SKM-1 (cell line): ENCODE results near the gene CSF2RB.
"Not testable (repeated sequence)": the region's sequence is repeated elsewhere in the genome, so short reads cannot be mapped to it uniquely, and the experiment has no call there.

Experiments
- DNase-seq: peaks from one replicate; lab custom pipeline; 2025; ENCODE audit not compliant: unreplicated experiment; lab: John Stamatoyannopoulos, UW

Gene CSF2RB

DNA sequence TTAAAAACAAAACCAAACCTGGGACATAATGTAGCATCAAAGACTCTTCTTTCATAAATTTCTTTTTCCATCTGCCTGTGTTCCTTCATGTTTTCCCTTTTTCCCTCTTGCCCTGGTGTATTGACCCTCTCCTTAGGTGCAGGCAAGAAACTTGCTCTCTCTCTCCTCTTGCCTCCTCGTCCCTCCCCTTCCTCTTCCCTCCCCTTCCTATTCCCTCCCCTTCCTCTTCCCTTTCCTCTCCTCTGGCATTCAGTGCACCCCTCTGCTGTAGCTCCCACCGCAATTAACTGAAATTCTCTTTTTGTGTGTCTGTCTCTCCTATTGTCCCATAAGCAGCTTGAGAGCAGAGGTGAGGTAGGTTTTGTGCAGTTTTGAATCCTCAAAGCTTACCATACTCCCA is 49.9 kb downstream of the CSF2RB start:
- no peak for DNase-seq

DNA sequence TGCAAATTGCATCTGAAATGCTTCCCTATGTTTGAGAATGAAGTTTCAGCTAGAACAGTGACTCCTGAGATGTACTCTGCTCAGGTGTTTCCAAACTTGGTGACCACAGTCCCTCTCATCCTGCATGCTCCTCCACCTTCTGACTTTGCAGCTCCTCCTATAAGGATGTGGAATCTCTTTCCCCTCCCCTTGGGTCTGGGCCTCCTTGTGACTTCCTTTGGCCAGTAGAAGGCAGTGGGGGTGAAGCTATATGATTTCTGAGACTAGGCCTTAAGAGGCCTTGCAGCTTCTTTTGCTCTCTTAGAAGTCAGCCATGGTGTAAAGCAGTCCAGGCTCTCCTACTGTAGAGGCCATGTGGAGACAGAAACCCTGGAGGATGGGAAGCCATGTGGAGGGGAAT is 50.7 kb downstream of the CSF2RB start:
- no peak for DNase-seq

DNA sequence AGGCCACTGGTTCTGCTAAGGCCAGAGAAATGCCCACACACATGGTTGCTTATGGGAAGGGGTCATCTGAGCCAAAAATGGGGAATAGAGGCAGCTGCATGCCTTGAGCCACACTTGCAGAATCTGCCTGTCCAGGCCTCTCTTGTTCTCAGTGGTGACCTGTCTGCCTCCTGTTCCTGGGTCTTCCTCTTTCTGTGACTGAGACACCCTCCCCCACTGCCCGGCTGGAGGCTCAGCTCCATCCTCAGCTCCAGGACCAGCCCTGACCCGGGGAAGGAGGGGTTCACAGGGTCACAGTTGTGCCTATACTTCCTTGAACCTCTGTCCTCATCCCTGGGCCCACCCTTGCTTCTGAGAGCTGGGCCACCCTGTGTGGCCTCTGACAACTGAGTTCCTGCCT is 52.3 kb downstream of the CSF2RB start:
- peak; percentile 56 for DNase-seq

DNA sequence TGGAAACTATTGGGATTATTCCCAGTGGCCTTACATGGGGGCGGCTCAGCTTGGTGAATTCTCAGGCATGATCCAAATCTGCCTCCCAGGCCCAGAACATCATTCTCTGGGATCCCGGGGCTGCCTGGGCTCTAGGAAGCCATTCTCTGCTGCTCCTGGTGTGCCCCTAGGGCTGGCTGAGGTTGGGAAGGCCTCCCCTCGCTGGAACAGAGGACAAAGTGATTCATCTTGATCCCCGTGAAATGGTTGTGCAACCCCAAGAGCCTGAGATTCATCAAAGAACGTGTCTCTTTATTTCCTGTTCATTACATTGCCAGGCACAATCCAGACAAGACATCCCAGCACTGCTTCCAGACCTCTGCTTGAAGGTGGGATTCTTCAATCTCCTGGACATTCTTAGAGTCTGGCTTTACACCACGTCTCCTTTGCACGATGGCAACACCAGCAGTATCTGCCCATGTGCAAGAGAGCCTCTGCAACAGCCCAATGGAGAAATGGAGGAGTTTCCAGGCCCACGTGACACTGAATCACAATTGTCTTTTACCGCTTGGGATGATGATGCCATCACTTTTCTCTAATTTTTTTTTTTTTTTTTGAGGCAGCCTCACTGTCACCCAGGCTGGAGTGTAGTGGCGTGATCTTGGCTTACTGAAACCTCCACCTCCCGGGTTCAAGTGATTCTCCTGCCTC is 53.6 kb downstream of the CSF2RB start:
- DNase-seq: no peak

DNA sequence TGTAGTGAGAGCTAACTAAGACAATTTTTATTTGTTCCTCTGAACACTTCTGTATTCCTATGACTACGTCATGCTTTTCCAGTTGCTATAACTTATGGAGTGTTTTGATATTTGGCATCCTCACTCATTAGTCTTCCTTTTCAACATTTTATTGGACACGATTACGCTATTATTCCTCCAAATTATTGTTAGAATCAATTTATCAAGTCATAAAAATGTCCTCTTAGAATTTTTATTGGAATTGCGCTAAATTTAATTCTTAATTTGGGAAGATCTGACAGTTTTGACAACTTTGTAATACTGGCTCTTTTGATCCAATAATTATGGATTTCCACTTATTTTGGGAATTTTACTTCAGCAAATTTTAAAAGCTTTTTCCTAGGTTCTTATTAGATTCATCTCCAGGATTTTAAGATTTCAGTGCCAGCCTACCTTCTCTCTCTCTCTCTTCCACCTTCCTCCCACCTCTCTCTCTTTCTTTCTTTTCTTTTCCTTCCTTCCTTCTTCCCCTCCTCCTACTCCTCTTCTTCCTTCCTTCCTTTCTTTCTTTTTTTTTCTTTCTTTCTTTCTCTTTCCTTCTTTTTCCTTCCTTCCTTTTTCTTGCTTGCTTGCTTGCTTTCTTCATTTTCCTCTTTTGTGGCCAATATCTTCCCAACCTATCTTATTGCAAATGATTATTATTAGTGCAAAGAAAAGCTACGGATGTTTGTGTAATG is 55.0 kb downstream of the CSF2RB start:
- no peak for DNase-seq

DNA sequence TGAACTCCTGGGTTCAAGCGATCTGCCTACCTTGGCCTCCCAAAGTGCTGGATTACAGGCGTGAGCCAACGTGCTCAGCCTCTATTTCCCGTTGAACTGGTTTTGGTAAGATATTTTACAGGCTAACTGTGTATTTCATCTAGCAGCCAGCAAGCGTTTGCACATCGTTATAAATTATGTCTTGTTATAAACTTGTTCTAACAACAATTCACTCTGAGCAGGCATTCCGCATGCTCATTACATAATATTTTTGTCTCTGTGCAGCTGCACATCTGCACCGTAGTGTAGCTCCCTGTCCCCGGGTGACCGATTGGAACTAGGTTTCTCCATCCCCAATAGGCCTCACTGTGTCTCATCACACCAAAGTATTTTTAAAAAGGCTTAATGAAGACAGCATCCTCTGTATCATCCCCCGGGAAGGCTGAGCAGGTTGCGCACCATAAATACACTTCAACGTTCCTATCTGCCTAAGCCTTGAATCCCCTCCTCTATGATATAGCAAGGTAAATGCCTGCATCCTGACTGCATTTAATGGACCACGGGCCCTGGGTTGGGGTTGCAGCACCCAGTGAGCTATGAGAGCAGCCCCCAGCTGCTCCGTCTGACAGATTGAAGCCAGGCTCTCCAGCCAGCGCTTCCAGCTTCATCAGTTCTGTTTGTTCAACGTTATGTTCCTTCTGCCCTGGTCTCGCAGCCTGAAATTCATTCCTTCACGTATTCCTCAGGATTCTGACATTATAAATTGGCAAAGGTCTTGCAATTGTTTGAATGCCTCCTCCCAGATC is 58.1 kb downstream of the CSF2RB start:
- no peak for DNase-seq

DNA sequence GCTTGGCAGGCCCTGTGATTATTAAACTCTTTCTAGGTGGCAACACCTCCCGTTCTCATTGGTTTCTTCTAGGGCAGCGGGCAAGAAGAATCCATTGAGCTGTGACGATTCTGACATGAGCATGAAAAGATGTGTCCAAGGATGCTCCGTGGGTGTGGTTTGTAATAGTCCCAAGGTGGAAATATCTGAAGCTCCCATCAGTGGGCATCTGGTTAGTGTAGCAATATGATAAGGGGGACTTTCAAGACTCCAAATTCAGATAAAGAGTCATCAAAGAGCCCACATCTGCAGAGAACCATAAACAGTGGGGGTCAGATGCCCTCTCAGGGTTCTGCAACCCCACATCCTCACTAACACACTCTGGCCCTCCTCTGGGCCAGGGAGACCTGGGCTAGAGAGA is 63.2 kb downstream of the CSF2RB start:
- no peak for DNase-seq

DNA sequence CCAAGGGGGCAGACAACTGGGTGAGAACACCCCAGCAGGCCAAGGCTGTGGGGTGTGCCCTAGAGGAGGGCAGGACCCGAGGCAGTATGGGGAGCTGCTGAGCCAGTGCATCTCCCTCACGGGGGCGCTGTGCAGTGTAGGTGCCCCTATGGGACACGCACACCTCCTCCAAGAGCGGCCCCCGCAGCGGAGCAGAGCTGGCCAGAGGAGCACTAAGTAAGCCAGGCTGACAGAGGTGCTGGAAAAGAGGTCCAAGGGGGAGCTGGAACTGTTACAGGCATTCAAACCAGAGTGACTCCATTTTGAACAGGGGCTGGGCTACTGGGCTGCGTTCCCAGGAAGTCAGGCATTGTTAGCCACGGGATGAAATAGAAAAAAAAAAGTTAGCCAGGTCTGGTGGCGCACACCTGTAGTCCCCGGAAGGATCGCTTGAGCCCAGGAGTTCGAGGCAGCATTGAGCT is 64.0 kb downstream of the CSF2RB start:
- peak; percentile 54 for DNase-seq

DNA sequence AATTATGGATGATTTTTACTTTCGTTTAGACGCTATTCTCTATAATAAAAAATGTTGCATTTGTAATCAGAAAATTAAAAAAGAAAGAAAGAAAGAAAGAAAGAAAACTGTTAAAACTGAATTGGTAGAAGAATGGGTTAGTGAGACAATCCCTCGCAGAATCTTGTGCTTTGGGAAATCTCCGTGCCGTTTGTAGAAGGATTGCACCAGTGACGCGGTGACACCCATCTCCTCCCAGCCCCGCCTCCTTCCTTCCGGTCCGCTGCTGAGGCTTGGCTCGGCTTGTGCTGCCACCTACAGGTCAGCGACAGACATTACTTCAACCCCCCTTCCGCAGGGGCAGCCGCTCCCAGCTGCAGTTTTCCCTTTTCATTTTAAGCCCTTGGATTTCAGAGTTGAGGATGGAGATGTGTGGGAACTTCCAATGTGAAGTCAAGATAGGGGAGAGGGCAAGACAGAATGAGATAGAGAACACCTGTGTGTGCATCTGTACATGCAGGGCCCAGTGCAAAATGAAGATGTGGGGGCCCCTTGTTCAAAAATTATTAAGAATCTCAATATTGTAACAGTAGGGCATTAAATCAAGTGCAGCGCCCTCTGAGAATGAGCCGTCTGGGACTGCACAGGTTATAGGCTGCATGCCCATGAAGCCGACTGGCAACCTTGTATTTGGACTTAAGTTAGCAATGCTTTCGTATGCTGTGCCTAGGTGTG is 64.7 kb downstream of the CSF2RB start:
- peak; percentile 86 for DNase-seq

DNA sequence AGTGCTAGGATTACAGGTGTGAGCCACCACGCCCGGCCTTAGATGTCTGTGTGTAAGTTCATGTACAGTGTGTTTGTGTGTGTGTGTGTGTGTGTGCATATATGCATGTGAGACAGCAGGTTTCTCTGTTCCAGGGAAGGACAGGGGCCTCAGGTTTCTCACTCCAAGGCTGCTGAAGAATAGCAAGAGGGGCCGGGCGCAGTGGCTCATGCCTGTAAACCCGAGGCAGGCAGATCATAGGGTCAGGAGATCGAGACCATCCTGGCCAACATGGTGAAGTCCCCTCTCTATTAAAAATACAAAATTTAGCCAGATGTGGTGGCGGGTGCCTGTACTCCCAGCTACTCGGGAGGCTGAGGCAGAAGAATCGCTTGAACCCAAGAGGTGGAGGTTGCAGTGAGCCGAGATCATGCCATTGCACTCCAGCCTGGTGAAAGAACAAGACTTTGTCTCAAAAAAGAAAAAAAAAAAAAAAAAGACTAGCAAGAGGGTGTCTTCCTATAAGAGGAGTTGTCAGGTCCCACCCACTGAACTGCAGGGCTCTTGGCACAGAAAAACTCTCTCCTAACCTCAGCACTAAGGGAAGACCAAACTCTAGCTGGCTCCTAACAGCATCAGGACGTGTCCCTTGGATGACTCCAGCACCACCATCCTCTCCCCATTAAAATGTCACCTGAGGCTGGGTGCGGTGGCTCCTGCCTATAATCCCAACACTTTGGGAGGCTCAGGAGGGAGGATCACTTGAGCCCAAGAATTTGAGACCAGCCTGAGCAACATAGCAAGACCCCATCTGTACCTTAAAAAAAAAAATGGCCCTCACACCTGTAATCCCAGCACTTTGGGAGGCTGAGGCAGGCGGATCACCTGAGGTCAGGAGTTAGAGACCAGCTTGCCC is 65.8 kb downstream of the CSF2RB start:
- no peak for DNase-seq

DNA sequence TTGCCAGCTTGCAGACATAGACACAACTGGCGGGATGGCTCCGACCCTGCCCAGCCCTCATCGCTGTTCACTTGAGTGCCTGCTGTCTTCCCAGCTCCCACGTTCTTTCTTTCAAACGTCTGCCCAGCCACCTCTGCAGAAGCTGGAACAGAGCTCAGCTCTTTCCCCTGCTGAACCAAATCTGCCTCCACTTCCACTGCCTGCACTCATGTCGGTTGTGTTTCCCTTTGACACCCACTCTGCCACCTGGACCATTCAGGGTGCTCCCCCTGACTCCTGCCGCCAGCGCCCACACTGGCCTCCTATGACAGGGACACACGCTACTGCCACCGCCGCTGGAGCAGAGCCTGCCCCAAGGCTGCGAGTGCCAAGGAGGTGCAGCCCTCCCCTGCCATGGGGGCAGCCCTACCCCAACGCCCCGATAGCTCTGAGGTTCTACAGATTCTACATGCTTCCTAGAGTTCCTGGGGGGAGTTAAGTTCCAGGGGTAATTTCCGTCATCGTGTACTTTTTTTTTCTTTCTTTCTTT is 67.9 kb downstream of the CSF2RB start:
- no peak for DNase-seq

DNA sequence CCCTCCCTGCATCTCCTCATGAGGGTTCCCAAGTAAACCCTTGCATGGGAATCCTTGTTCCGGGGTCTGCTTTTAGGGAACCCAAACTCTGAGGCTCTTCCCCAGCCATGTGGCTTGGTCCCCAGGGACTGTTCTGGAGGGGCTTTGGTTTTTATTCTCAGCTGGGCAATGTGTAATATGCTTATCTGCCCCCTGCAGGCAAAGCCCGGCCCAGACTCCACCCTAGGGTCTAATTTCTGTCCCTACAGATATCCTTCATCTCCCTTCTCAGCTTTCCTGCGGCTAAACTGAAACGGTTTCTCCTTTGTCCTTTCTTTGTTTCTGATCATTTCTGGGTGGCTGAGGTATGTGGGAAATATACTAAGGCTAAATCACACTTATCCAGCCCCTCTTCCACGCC is 68.7 kb downstream of the CSF2RB start:
- DNase-seq: no peak

DNA sequence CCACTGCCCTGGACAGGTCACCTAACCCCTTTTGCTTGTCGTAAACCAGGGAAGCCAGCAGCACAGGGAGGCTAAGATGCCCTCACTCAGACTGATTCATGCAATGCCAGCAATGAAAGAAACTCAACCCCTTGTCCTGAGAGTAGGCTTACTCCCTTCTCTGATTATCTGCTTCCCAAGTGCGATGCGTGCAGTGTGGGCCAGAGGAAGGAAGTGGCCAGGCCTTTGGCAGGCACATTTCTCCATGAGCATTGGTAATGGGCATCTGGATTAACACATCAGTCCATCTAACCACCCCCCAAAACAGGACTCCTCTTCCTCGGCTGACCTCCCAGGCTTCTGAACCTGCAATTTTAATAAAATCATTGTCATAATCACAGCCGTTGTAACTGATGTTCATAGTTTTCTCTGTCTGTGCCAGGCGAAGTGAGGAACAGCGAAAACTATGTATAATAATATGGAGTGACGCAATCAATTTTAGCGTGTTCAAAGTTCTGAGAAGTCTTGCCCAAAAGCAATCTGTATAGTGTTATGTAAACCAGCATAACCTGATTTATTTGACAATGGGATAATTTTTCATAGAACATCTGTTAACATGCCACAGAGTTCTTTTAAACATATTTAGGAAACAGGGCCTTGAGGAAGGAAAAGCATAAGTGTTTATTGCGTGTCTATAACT is 71.9 kb downstream of the CSF2RB start:
- DNase-seq: no peak

DNA sequence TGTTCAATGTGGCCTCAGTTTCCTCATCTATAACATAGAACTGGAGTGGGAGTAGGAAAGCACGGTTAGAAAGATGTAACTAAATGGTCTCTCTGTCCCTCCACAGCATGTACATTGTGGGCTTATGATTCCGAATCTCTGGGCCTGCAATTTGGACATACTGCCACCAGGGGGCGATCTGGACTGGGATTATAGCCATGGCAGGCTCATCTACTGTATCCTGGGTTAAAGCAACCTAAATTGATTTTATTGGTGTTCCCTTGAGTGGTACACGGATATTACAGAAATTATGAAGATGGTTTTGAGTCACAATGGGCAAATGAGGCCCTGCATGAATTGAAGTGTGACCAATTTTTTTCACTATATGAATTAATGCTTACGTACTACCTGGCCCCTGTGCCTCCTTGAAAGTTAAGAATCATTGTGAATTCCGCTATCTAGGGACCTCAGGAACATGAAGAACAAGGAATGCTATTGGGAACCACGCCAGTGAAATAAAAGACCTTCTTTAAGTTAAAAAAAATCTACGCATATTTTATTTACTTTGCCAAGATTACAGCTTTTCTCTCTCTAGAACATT is 72.9 kb downstream of the CSF2RB start:
- DNase-seq: peak; percentile 19

DNA sequence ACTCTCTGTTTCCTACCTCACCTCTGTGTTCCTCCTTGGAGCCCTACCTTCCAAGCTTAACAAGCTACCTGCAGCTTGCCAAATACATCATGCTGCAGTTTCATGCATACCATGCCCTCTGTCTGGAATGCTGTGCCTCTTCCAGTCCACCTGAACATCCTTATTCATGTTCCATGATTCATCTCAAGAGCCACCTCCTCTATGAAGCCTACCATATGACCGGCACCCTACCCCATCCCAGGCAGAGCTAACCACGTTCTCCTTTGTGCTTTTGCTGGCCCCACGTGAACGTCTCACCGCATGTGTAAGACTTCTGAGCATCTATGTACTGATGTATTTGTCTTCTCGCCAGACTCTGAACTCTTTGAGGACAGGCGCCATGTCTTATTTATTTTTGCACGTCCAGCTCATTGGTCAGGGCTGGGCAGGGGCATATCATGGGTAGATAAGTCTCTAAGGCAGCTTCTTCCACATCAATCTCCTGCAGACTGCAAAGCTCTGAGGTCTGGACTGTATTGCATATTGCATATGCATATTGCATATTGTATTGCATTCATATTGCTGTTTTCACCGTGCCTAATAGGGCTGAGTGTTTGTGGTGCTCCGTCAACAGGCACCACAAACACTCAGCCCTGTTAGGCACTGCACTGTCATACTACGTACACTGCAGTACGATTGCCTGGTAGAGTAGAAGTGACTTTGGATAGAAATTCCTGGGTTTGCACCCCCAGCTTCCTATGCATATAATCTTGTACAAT is 74.8 kb downstream of the CSF2RB start:
- no peak for DNase-seq

DNA sequence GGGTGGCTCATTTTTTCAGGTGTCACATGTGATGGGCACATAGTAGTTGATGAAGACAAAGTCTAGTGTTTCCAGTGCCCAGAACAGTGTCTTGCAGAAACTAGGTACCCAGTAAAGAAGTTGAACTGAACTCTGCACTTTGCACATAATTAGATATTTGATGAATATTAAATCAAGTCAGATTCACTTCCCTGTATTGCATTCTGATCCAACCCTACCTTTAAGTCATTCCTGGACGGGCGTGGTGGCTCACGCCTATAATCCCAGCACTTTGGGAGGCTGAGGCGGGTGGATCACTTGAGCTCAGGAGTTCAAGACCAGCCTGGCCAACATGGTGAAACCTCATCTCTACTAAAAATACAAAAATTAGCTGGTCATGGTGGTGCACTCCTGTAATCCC is 75.6 kb downstream of the CSF2RB start:
- not testable (repeated sequence) for DNase-seq
